ENCODE results near the gene FAM216B. TPM values are rescaled to one million over a fixed set of nuclear protein-coding genes. Genes with fewer than 3 reads are reported as not detected.
A peak's percentile ranks its signal among the peaks of the same experiment; 100 is the strongest.
"Not testable (repeated sequence)": the region's sequence is repeated elsewhere in the genome, so short reads cannot be mapped to it uniquely, and the experiment has no call there.

FAM216B gene
- total and polyA plus RNA-seq, 2 experiments from 2014 or later, result not detected

- no peaks in the 10 kb centered on the region for H3K36me3 ChIP-seq
- H3K27me3 ChIP-seq, result no peaks in the 10 kb centered on the region
- no peaks in the 10 kb centered on the region for H3K4me1 ChIP-seq (ENCODE audit: low read depth)
- H3K4me3 ChIP-seq, result no peak overlapping the region
- DNase-seq (ENCODE audit: low read depth in 1 of 2, low spot score in 1 of 2), result peak in 1 of 2 donors; percentile 78
- no peak overlapping the region for H3K27ac ChIP-seq
- no peak for TF ChIP-seq CTCF (IDR thresholded peaks at IDR 0.05; ENCODE audit: low read depth, low read length)
- H3K9me3 ChIP-seq (ENCODE audit: low read depth), result no peaks in the 10 kb centered on the region
Measured at GRCh38 chr13:42814868-42815267, 33.5 kb downstream of the FAM216B start.

GRCh38 chr13:42815681-42816080 is 34.3 kb downstream of the FAM216B start:
- Histone ChIP-seq H3K27ac (no peak overlapping the region), H3K27me3 (no peaks in the 10 kb centered on the region), H3K4me1 (ENCODE audit: low read depth) (no peaks in the 10 kb centered on the region), H3K36me3 (no peaks in the 10 kb centered on the region), H3K4me3 (no peak overlapping the region), H3K9me3 (ENCODE audit: low read depth) (no peaks in the 10 kb centered on the region)
- peak in 1 of 2 donors; percentile 53 for DNase-seq (ENCODE audit: low read depth in 1 of 2, low spot score in 1 of 2)
- TF ChIP-seq CTCF (IDR thresholded peaks at IDR 0.05; ENCODE audit: low read depth, low read length), result no peak

- H3K4me3 ChIP-seq, result no peak overlapping the region
- H3K4me1 ChIP-seq (ENCODE audit: low read depth), result no peaks in the 10 kb centered on the region
- no peaks in the 10 kb centered on the region for H3K36me3 ChIP-seq
- no peak for TF ChIP-seq CTCF (IDR thresholded peaks at IDR 0.05; ENCODE audit: low read depth, low read length)
- H3K27ac ChIP-seq, result no peak overlapping the region
- H3K9me3 ChIP-seq (ENCODE audit: low read depth), result no peaks in the 10 kb centered on the region
- H3K27me3 ChIP-seq, result no peaks in the 10 kb centered on the region
- DNase-seq (ENCODE audit: low read depth in 1 of 2, low spot score in 1 of 2), result no peak
Measured at GRCh38 chr13:42816538-42816937, 35.2 kb downstream of the FAM216B start.

- not testable (repeated sequence) for H3K4me3 ChIP-seq; H3K4me1 ChIP-seq (ENCODE audit: low read depth); H3K27ac ChIP-seq; H3K36me3 ChIP-seq; H3K27me3 ChIP-seq; H3K9me3 ChIP-seq (ENCODE audit: low read depth)
- DNase-seq (ENCODE audit: low read depth in 1 of 2, low spot score in 1 of 2), result peak in 1 of 2 donors; percentile 47
Measured at GRCh38 chr13:42819687-42820086, 38.3 kb downstream of the FAM216B start.

- Histone ChIP-seq H3K36me3 (no peaks in the 10 kb centered on the region), H3K4me3 (no peak overlapping the region), H3K27ac (no peak overlapping the region), H3K4me1 (ENCODE audit: low read depth) (no peaks in the 10 kb centered on the region), H3K27me3 (no peaks in the 10 kb centered on the region), H3K9me3 (ENCODE audit: low read depth) (no peaks in the 10 kb centered on the region)
- no peak for TF ChIP-seq CTCF (IDR thresholded peaks at IDR 0.05; ENCODE audit: low read depth, low read length)
- DNase-seq (ENCODE audit: low read depth in 1 of 2, low spot score in 1 of 2), result peak in 1 of 2 donors; percentile 57
Measured at GRCh38 chr13:42820451-42820850, 39.1 kb downstream of the FAM216B start.

- peak in 1 of 2 donors; percentile 73 for DNase-seq (ENCODE audit: low read depth in 1 of 2, low spot score in 1 of 2)
- Histone ChIP-seq H3K4me3 (no peak overlapping the region), H3K27ac (no peak overlapping the region), H3K27me3 (no peaks in the 10 kb centered on the region), H3K36me3 (no peaks in the 10 kb centered on the region), H3K4me1 (ENCODE audit: low read depth) (no peaks in the 10 kb centered on the region), H3K9me3 (ENCODE audit: low read depth) (no peaks in the 10 kb centered on the region)
- no peak for TF ChIP-seq CTCF (IDR thresholded peaks at IDR 0.05; ENCODE audit: low read depth, low read length)
Measured at GRCh38 chr13:42821437-42821836, 40.1 kb downstream of the FAM216B start.
